Duodenal mucosa (tissue), 2 donors: Measurements from ENCODE around the gene SAPCD1.
"Not testable (repeated sequence)": the region's sequence is repeated elsewhere in the genome, so short reads cannot be mapped to it uniquely, and the experiment has no call there.

Experiments
- H3K27ac ChIP-seq: one replicate; pipeline ENCODE4 v1.7.0; 2013; ENCODE audit warnings: low read depth, low read length
- H3K27me3 ChIP-seq, 2 donors: one replicate each; pipeline ENCODE4 v1.7.0; 2013; ENCODE audit warnings: low read length in 2 of 2, control low read depth in 1 of 2; ENCODE audit not compliant: insufficient read depth in 2 of 2, control insufficient read depth in 1 of 2
- H3K36me3 ChIP-seq, 2 donors: one replicate each; pipeline ENCODE4 v1.7.0; 2013; ENCODE audit warnings: low read length in 2 of 2, control low read depth in 1 of 2; ENCODE audit not compliant: insufficient read depth in 2 of 2, control insufficient read depth in 1 of 2
- H3K4me1 ChIP-seq, 2 donors: one replicate each; pipeline ENCODE4 v1.7.0; 2013; ENCODE audit warnings: low read length in 2 of 2, control low read depth in 1 of 2; ENCODE audit not compliant: insufficient read depth in 2 of 2, control insufficient read depth in 1 of 2
- H3K4me3 ChIP-seq, 2 donors: one replicate each; pipeline ENCODE4 v1.7.0; 2013; ENCODE audit warnings: low read length in 2 of 2, low read depth in 1 of 2
- H3K9ac ChIP-seq, 2 donors: one replicate each; pipeline ENCODE4 v1.7.0; 2013; ENCODE audit warnings: low read length in 2 of 2, low read depth in 1 of 2
- H3K9me3 ChIP-seq, 2 donors: one replicate each; pipeline ENCODE4 v1.7.0; 2013; ENCODE audit warnings: low read length in 2 of 2, control low read depth in 1 of 2; ENCODE audit not compliant: control insufficient read depth in 1 of 2

SAPCD1 gene

GRCh38 chr6:31785475-31785874 is 23.0 kb downstream of the SAPCD1 start:
- Histone ChIP-seq H3K27me3 (no peaks in the 10 kb centered on the region), H3K9ac (no peak overlapping the region), H3K4me1 (no peaks in the 10 kb centered on the region), H3K9me3 (no peaks in the 10 kb centered on the region), H3K36me3 (peaks cover 23 to 46% of the 10 kb centered on the region in 2 donors), H3K27ac (no peak overlapping the region), H3K4me3 (no peak overlapping the region)

- Histone ChIP-seq H3K9ac (no peak overlapping the region), H3K36me3 (peaks cover 4 to 11% of the 10 kb centered on the region in 2 donors), H3K4me3 (no peak overlapping the region), H3K27me3 (no peaks in the 10 kb centered on the region), H3K27ac (no peak overlapping the region), H3K9me3 (no peaks in the 10 kb centered on the region), H3K4me1 (peaks cover 7 to 9% of the 10 kb centered on the region in 2 donors)
These were observed 29.1 kb downstream of the SAPCD1 start for GRCh38 chr6:31791324-31792089.

GRCh38 chr6:31792090-31792374 is 29.6 kb downstream of the SAPCD1 start:
- H3K36me3 ChIP-seq: peaks cover 4 to 11% of the 10 kb centered on the region in 2 donors
- H3K9me3 ChIP-seq: no peaks in the 10 kb centered on the region
- no peak overlapping the region for H3K9ac ChIP-seq
- H3K4me3 ChIP-seq: no peak overlapping the region
- H3K4me1 ChIP-seq: peaks cover 7 to 9% of the 10 kb centered on the region in 2 donors
- H3K27me3 ChIP-seq: no peaks in the 10 kb centered on the region
- no peak overlapping the region for H3K27ac ChIP-seq

GRCh38 chr6:31792761-31793171 is 30.3 kb downstream of the SAPCD1 start:
- no peaks in the 10 kb centered on the region for H3K27me3 ChIP-seq
- H3K36me3 ChIP-seq: peaks cover 4 to 11% of the 10 kb centered on the region in 2 donors
- peaks cover 7 to 9% of the 10 kb centered on the region in 2 donors for H3K4me1 ChIP-seq
- no peak overlapping the region for H3K27ac ChIP-seq
- H3K9ac ChIP-seq: no peak overlapping the region
- no peaks in the 10 kb centered on the region for H3K9me3 ChIP-seq
- H3K4me3 ChIP-seq: no peak overlapping the region

GRCh38 chr6:31793927-31794245 is 31.4 kb downstream of the SAPCD1 start:
- peak overlapping the region in 1 of 2 donors; percentile 97 for H3K4me3 ChIP-seq
- peak overlapping the region in 1 of 2 donors; percentile 97 for H3K9ac ChIP-seq

GRCh38 chr6:31794294-31794865 is 31.9 kb downstream of the SAPCD1 start:
- peak overlapping the region; percentile 89 for H3K27ac ChIP-seq
- peak overlapping the region; percentile 96 to 97 for H3K4me3 ChIP-seq
- peaks cover 7 to 9% of the 10 kb centered on the region in 2 donors for H3K4me1 ChIP-seq
- peak overlapping the region; percentile 97 to 99 for H3K9ac ChIP-seq
- H3K9me3 ChIP-seq: no peaks in the 10 kb centered on the region
- peaks cover 4 to 13% of the 10 kb centered on the region in 2 donors for H3K36me3 ChIP-seq
- no peaks in the 10 kb centered on the region for H3K27me3 ChIP-seq

More at GRCh38 chr6:31793927-31794245, 31.4 kb downstream of the SAPCD1 start:
- H3K36me3 ChIP-seq: peaks cover 4 to 13% of the 10 kb centered on the region in 2 donors
- not testable (repeated sequence) for H3K27me3 ChIP-seq, H3K9me3 ChIP-seq, H3K4me1 ChIP-seq, H3K27ac ChIP-seq

- H3K9ac ChIP-seq: peak overlapping the region; percentile 97 to 99
- H3K4me3 ChIP-seq: peak overlapping the region; percentile 96 to 97
- H3K27me3 ChIP-seq: no peaks in the 10 kb centered on the region
- H3K36me3 ChIP-seq: peaks cover 4 to 13% of the 10 kb centered on the region in 2 donors
- peak overlapping the region; percentile 89 for H3K27ac ChIP-seq
- peaks cover 7 to 9% of the 10 kb centered on the region in 2 donors for H3K4me1 ChIP-seq
- no peaks in the 10 kb centered on the region for H3K9me3 ChIP-seq
These were observed 32.6 kb downstream of the SAPCD1 start for GRCh38 chr6:31794866-31795615.

- H3K4me1 ChIP-seq: peaks cover 7 to 9% of the 10 kb centered on the region in 2 donors
- H3K9ac ChIP-seq: peak within 1 kb of the TSS; percentile 97 to 99
- no peaks in the 10 kb centered on the region for H3K27me3 ChIP-seq
- peak within 1 kb of the TSS; percentile 96 to 97 for H3K4me3 ChIP-seq
- H3K27ac ChIP-seq: peak within 1 kb of the TSS; percentile 89
- peaks cover 4 to 13% of the 10 kb centered on the region in 2 donors for H3K36me3 ChIP-seq
- no peaks in the 10 kb centered on the region for H3K9me3 ChIP-seq
These were observed 33.3 kb downstream of the SAPCD1 start, which contains the start of gene VARS1 for GRCh38 chr6:31795616-31796298. TSS of gene VARS1 (minus strand) at chr6:31795752. CDS start at chr6:31795217, 535 bp downstream.

- H3K4me3 ChIP-seq: no peak overlapping the region
- H3K36me3 ChIP-seq: peaks cover 4 to 6% of the 10 kb centered on the region in 2 donors
- no peak overlapping the region for H3K27ac ChIP-seq
- H3K4me1 ChIP-seq: peaks cover 7 to 9% of the 10 kb centered on the region in 2 donors
- H3K9ac ChIP-seq: no peak overlapping the region
- H3K9me3 ChIP-seq: no peaks in the 10 kb centered on the region
- H3K27me3 ChIP-seq: no peaks in the 10 kb centered on the region
These were observed 34.5 kb downstream of the SAPCD1 start for GRCh38 chr6:31796993-31797385.
